Small intestine (tissue), 7 donors: ENCODE data around the gene EXT2. TPM values are rescaled to one million over a fixed set of nuclear protein-coding genes. Genes with fewer than 3 reads are reported as not detected.

ENCODE experiments used
- DNase-seq, 2 donors: peaks; one replicate each; pipeline versions ENCODE4 v3.0.0 to v3.0.0-alpha.2; 2013
- FAIRE-seq: peaks from 2 replicates; lab custom pipeline; 2012; peaks lifted over from hg19 to GRCh38; lab: Jason Lieb, UNC
- H3K27ac ChIP-seq, 3 donors: one replicate each; pipeline ENCODE4 v1.5.1; 2013; ENCODE audit warnings: low read length in 2 of 3, mild to moderate bottlenecking in 2 of 3, control low read depth in 1 of 3, inconsistent platforms in 1 of 3, low read depth in 1 of 3, moderate library complexity in 1 of 3
- H3K27me3 ChIP-seq, 3 donors: one replicate each; pipeline ENCODE4 v1.6.1; 2013; ENCODE audit warnings: low read length in 3 of 3, inconsistent platforms in 1 of 3; ENCODE audit not compliant: control insufficient read depth in 3 of 3, insufficient read depth in 3 of 3
- H3K36me3 ChIP-seq, 3 donors: one replicate each; pipeline ENCODE4 v1.6.1; 2013; ENCODE audit warnings: low read length in 3 of 3, inconsistent platforms in 1 of 3, low read depth in 1 of 3, mild to moderate bottlenecking in 1 of 3, moderate library complexity in 1 of 3; ENCODE audit not compliant: control insufficient read depth in 3 of 3, insufficient read depth in 2 of 3
- H3K4me1 ChIP-seq, 3 donors: one replicate each; pipeline ENCODE4 v1.6.1; 2013; ENCODE audit warnings: low read length in 2 of 3, inconsistent platforms in 1 of 3, low read depth in 1 of 3, mild to moderate bottlenecking in 1 of 3, moderate library complexity in 1 of 3; ENCODE audit not compliant: control insufficient read depth in 3 of 3, insufficient read depth in 2 of 3
- H3K4me3 ChIP-seq, 3 donors: one replicate each; pipeline ENCODE4 v1.5.1; 2013; ENCODE audit warnings: low read length in 3 of 3, control low read depth in 1 of 3, inconsistent platforms in 1 of 3, low read depth in 1 of 3, mild to moderate bottlenecking in 1 of 3, moderate library complexity in 1 of 3
- H3K9me3 ChIP-seq, 2 donors: one replicate each; pipeline ENCODE4 v1.6.1; 2013; ENCODE audit warnings: low read depth in 1 of 2, low read length in 1 of 2; ENCODE audit not compliant: control insufficient read depth in 2 of 2, insufficient read depth in 1 of 2
- WGBS, 3 donors: extraction: QIAGEN DNeasy Blood & Tissue Kit; methylation state at CpG; one replicate each; pipeline ENCODE4 v1.1.7; 2013; 5-methylcytosine and 5-hydroxymethylcytosine counted together
- polyA plus RNA-seq, 4 donors: library from polyadenylated mRNA; stranded (reverse) in 3 of 4; unstranded in 1 of 4; fragments of 200-250 nt in 3 of 4; fragments of 120-200 nt in 1 of 4; gene quantifications; one replicate each; pipeline versions ENCODE4 v1.2.1 to v1.2.3, GENCODE V29; 2013
- donor health status: healthy with polysubstance abuse.
- donor health status: control.
- donor health status: control.
- donor health status: Bipolar disorder and iron deficiency.
- donor health status: healthy.

The EXT2 gene
- polyA plus RNA-seq, 4 donors, result 18.6 to 47.1 (median 28.6) TPM

- no peaks in the 10 kb centered on the region for H3K27me3 ChIP-seq
- peaks cover 19 to 25% (median 22%) of the 10 kb centered on the region in 3 donors for H3K36me3 ChIP-seq
- 84 to 92% (median 84%) methylated on average over 2 of the region's 2 CpGs for WGBS, 3 donors
- DNase-seq (no peak), FAIRE-seq (no peak)
- H3K27ac ChIP-seq, result no peak overlapping the region
- H3K4me3 ChIP-seq, result no peak overlapping the region
- no peaks in the 10 kb centered on the region for H3K4me1 ChIP-seq
- no peaks in the 10 kb centered on the region for H3K9me3 ChIP-seq
Measured at GRCh38 chr11:44126304-44126703, 30.8 kb downstream of the EXT2 start.

GRCh38 chr11:44127130-44127529 lies 31.7 kb downstream of the EXT2 start:
- WGBS, 3 donors, result 97 to 98% (median 97%) methylated on average over 8 of the region's 8 CpGs
- DNase-seq, result no peak
- Histone ChIP-seq H3K27me3 (no peaks in the 10 kb centered on the region), H3K36me3 (peaks cover 19 to 26% (median 22%) of the 10 kb centered on the region in 3 donors), H3K27ac (no peak overlapping the region), H3K9me3 (no peaks in the 10 kb centered on the region), H3K4me1 (no peaks in the 10 kb centered on the region), H3K4me3 (no peak overlapping the region)
- FAIRE-seq, result no peak

GRCh38 chr11:44128729-44129128 lies 33.3 kb downstream of the EXT2 start:
- Histone ChIP-seq H3K4me3 (no peak overlapping the region), H3K36me3 (peaks cover 19 to 23% (median 22%) of the 10 kb centered on the region in 3 donors), H3K27me3 (no peaks in the 10 kb centered on the region), H3K4me1 (peaks cover 0 to 4% (median 2%) of the 10 kb centered on the region in 3 donors), H3K9me3 (no peaks in the 10 kb centered on the region), H3K27ac (no peak overlapping the region)
- DNase-seq (peak in 1 of 2 donors; percentile 28), FAIRE-seq (no peak)
- WGBS, 3 donors, result 20 to 58% (median 37%) methylated on average over 3 of the region's 3 CpGs

GRCh38 chr11:44130751-44131150 lies 35.3 kb downstream of the EXT2 start:
- FAIRE-seq, result no peak
- peaks cover 15 to 19% (median 16%) of the 10 kb centered on the region in 3 donors for H3K36me3 ChIP-seq

GRCh38 chr11:44133335-44133946 lies 38.0 kb downstream of the EXT2 start:
- WGBS, 3 donors, result 33 to 70% (median 64%) methylated on average over 1 of the region's 1 CpG
- H3K27me3 ChIP-seq, result no peaks in the 10 kb centered on the region
- FAIRE-seq, result no peak
- H3K4me3 ChIP-seq, result no peak overlapping the region
- DNase-seq, result peak; percentile 22 to 32
- no peaks in the 10 kb centered on the region for H3K9me3 ChIP-seq
- peaks cover 9 to 11% (median 11%) of the 10 kb centered on the region in 3 donors for H3K36me3 ChIP-seq
- H3K4me1 ChIP-seq, result peaks cover 0 to 6% (median 2%) of the 10 kb centered on the region in 3 donors
- no peak overlapping the region for H3K27ac ChIP-seq

More at GRCh38 chr11:44130751-44131150, 35.3 kb downstream of the EXT2 start:
- no peak overlapping the region for H3K27ac ChIP-seq
- peaks cover 0 to 6% (median 2%) of the 10 kb centered on the region in 3 donors for H3K4me1 ChIP-seq
- H3K27me3 ChIP-seq, result no peaks in the 10 kb centered on the region
- H3K9me3 ChIP-seq, result no peaks in the 10 kb centered on the region
- DNase-seq, result no peak
- H3K4me3 ChIP-seq, result no peak overlapping the region
- 89 to 98% (median 97%) methylated on average over 6 of the region's 6 CpGs for WGBS, 3 donors

GRCh38 chr11:44134625-44135024 lies 39.1 kb downstream of the EXT2 start:
- H3K4me1 ChIP-seq, result peaks cover 0 to 9% (median 2%) of the 10 kb centered on the region in 3 donors
- H3K27me3 ChIP-seq, result no peaks in the 10 kb centered on the region
- DNase-seq, result no peak
- no peak overlapping the region for H3K27ac ChIP-seq
- H3K9me3 ChIP-seq, result no peaks in the 10 kb centered on the region
- 78 to 94% (median 91%) methylated on average over 1 of the region's 1 CpG for WGBS, 3 donors
- no peak overlapping the region for H3K4me3 ChIP-seq
- peaks cover 7 to 10% (median 9%) of the 10 kb centered on the region in 3 donors for H3K36me3 ChIP-seq
- no peak for FAIRE-seq

- no peak for DNase-seq
- H3K36me3 ChIP-seq, result peaks cover 5 to 10% (median 5%) of the 10 kb centered on the region in 3 donors
- 79 to 95% (median 91%) methylated on average over 3 of the region's 3 CpGs for WGBS, 3 donors
- peaks cover 0 to 11% (median 2%) of the 10 kb centered on the region in 3 donors for H3K4me1 ChIP-seq
- no peaks in the 10 kb centered on the region for H3K27me3 ChIP-seq
- FAIRE-seq, result no peak
- H3K9me3 ChIP-seq, result no peaks in the 10 kb centered on the region
- no peak overlapping the region for H3K4me3 ChIP-seq
- H3K27ac ChIP-seq, result no peak overlapping the region
Measured at GRCh38 chr11:44136176-44136945, 40.9 kb downstream of the EXT2 start.

GRCh38 chr11:44137057-44137456 lies 41.6 kb downstream of the EXT2 start:
- no peak overlapping the region for H3K4me3 ChIP-seq
- no peak for FAIRE-seq
- H3K27me3 ChIP-seq, result no peaks in the 10 kb centered on the region
- H3K36me3 ChIP-seq, result peaks cover 5 to 6% (median 5%) of the 10 kb centered on the region in 3 donors
- H3K9me3 ChIP-seq, result no peaks in the 10 kb centered on the region
- DNase-seq, result no peak
- H3K4me1 ChIP-seq, result peaks cover 0 to 11% (median 2%) of the 10 kb centered on the region in 3 donors
- no peak overlapping the region for H3K27ac ChIP-seq
- WGBS, 3 donors, result 81 to 95% (median 89%) methylated on average over 1 of the region's 1 CpG
